ENCODE results near the gene MLLT10.

- TF ChIP-seq POLR2A (IDR thresholded peaks at IDR 0.05) (no peak), CTCF (IDR thresholded peaks at IDR 0.05) (no peak)
Measured at GRCh38 chr10:21518149-21518640, 15.8 kb upstream of the MLLT10 start.

All from right lobe of liver (tissue), 4 donors.